ENCODE data around the gene CDKN1B. TPM values are rescaled to one million over a fixed set of nuclear protein-coding genes. Genes with fewer than 3 reads are reported as not detected.

The CDKN1B gene
- total RNA-seq, 1 experiment from 2014 or later = 37.6 TPM

DNA sequence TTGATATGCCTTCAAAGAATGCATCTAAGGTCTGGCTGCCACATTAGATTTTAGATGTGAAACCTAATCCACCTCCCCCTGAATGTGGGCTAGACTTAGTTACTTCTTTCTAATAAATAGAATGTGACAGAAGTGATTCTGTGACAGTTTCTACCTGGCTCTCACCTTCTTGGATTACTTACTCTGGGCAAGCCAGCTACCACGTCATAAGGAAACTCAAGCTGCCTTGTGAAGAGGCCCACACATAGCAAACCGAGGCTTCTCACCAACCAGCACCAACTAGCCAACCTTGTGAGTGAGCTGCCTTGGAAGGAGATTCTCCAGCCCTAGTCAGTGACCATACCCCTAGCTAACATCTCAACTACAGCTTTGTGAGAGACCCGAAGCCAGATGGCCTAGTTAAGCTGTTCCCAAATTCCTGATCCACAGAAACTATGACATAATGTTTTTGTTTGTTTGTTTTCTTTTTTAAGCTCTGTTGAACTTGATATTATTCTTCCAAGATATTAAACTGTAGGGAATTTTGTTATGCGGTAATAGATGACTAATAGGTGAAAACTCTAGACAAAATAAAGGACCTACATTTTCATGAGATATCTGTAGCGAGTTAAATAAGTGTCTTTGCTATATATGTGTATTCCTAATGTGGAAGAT lies 27.4 kb upstream of the CDKN1B start:
- H3K9me3 ChIP-seq (replicated peaks) = no peaks in the 10 kb centered on the region
- no peaks in the 10 kb centered on the region for H3K27me3 ChIP-seq
- no peak for DNase-seq
- H3K27ac ChIP-seq = no peak overlapping the region
- H3K4me3 ChIP-seq = no peak overlapping the region
- no peaks in the 10 kb centered on the region for H3K4me1 ChIP-seq
- no peaks in the 10 kb centered on the region for H3K36me3 ChIP-seq

DNA sequence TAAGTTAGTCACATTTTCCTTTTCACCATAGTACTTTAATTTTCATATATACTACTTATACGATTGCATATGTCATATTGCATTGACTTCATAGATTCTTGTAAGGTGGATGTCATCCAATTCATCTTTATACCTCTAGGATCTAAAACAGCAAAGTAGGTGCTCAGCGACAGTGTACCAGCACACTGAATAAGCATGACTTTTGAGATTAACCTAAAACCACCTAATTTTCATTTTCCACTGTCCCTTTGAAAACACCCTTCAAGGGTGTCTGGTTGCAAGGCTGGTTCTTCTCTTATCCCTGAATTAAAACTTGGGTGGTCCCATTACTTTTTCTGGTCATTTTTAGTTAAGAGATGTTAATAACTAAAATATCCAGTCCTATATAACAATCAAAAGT lies 25.6 kb upstream of the CDKN1B start:
- Histone ChIP-seq H3K4me1 (no peaks in the 10 kb centered on the region), H3K27me3 (no peaks in the 10 kb centered on the region), H3K36me3 (no peaks in the 10 kb centered on the region), H3K27ac (no peak overlapping the region), H3K9me3 (replicated peaks) (no peaks in the 10 kb centered on the region), H3K4me3 (no peak overlapping the region)
- no peak for DNase-seq

DNA sequence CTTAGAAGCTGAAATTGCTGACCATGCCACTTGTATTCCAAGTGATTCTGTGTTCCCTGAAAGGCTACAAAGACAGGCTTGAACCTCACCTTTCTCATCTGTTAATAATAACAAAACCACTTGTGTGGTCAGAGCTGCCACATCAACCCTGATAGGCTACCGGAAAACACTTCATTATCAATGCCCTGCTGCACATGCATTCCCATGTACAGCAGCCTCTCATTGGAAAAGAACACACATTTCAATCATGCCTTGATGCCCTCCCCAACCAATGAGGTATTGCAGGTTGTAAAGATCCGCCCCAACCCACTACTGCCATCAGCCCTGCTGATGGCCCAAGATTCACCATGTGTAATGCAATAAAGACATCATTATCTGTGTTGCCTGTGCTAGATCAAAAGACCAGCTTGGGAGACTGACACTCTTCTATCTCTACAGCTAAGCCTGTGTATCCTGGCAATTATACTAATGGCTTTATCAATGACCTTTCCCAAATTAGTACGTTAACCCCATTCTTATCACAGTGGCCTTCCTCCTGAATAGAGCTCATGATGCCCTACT lies 24.0 kb upstream of the CDKN1B start:
- Histone ChIP-seq H3K36me3 (no peaks in the 10 kb centered on the region), H3K4me3 (no peak overlapping the region), H3K9me3 (replicated peaks) (no peaks in the 10 kb centered on the region), H3K4me1 (no peaks in the 10 kb centered on the region; the same call in 1 of the 2 replicates), H3K27ac (no peak overlapping the region), H3K27me3 (no peaks in the 10 kb centered on the region)
- DNase-seq = no peak

- no peaks in the 10 kb centered on the region for H3K9me3 ChIP-seq (replicated peaks)
- peak; percentile 80 to 89 for DNase-seq
- H3K27ac ChIP-seq = peak overlapping the region; percentile 91
- H3K4me3 ChIP-seq = peak overlapping the region; percentile 67
- H3K27me3 ChIP-seq = no peaks in the 10 kb centered on the region
- no peaks in the 10 kb centered on the region for H3K36me3 ChIP-seq
- no peaks in the 10 kb centered on the region; the same call in 1 of the 2 replicates for H3K4me1 ChIP-seq
Measured at GRCh38 chr12:12696562-12697383, 20.4 kb upstream of the CDKN1B start.

- Histone ChIP-seq H3K9me3 (replicated peaks) (no peaks in the 10 kb centered on the region), H3K27ac (no peak overlapping the region), H3K27me3 (no peaks in the 10 kb centered on the region), H3K4me1 (peaks cover 5% of the 10 kb centered on the region; the same call in 1 of the 2 replicates), H3K4me3 (no peak overlapping the region), H3K36me3 (no peaks in the 10 kb centered on the region)
- no peak for DNase-seq
Measured at GRCh38 chr12:12699345-12699744, 17.8 kb upstream of the CDKN1B start.

GRCh38 chr12:12700254-12700653 lies 16.9 kb upstream of the CDKN1B start:
- Histone ChIP-seq H3K27ac (no peak overlapping the region), H3K27me3 (no peaks in the 10 kb centered on the region)

GRCh38 chr12:12701457-12701856 lies 15.7 kb upstream of the CDKN1B start:
- no peak overlapping the region for H3K27ac ChIP-seq

More at GRCh38 chr12:12700254-12700653, 16.9 kb upstream of the CDKN1B start:
- no peak overlapping the region for H3K4me3 ChIP-seq
- H3K9me3 ChIP-seq (replicated peaks) = no peaks in the 10 kb centered on the region
- DNase-seq = no peak
- H3K36me3 ChIP-seq = no peaks in the 10 kb centered on the region
- H3K4me1 ChIP-seq = peaks cover 5% of the 10 kb centered on the region; the same call in 1 of the 2 replicates

DNA sequence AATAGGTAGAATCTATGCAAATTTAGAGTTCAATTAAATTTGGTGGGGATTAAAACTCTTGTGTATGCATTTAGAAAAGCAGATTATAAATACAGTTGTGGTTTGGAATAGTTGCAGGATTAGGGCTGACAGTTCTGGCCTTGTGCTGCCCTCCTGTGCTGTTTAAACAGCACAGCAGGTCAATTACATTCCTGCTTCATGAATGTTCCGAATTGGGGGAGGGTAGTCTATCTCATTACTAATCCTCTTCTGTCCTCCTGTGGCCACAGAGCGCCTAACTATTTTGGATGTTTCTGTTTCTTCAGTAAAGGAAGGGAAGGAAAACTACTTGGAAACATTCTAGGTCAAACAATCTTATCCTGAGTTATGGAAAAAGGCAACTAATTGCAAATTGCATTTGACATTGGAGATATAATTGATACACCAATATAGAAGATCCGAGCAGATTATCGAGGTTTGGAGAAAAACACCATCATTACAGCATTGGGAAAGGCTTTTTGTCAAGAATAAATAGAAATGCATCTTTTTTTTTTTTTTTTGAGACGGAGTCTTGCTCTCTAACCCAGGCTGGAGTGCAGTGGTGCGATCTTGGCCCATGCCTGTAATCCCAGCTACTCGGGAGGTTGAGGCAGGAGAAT lies 12.5 kb upstream of the CDKN1B start:
- H3K9me3 ChIP-seq (replicated peaks) = no peaks in the 10 kb centered on the region
- DNase-seq = peak; percentile 62 to 83
- H3K36me3 ChIP-seq = no peaks in the 10 kb centered on the region
- 0 out of 2 replicates have a peak, but pooled peaks cover 5% of the 10 kb centered on the region for H3K4me1 ChIP-seq
- H3K27me3 ChIP-seq = no peaks in the 10 kb centered on the region
- H3K4me3 ChIP-seq = no peak overlapping the region
- no peak overlapping the region for H3K27ac ChIP-seq

More at GRCh38 chr12:12701457-12701856, 15.7 kb upstream of the CDKN1B start:
- Histone ChIP-seq H3K27me3 (no peaks in the 10 kb centered on the region), H3K4me3 (no peak overlapping the region), H3K36me3 (no peaks in the 10 kb centered on the region), H3K9me3 (replicated peaks) (no peaks in the 10 kb centered on the region), H3K4me1 (peaks cover 5% of the 10 kb centered on the region; the same call in 1 of the 2 replicates)
- no peak for DNase-seq

DNA sequence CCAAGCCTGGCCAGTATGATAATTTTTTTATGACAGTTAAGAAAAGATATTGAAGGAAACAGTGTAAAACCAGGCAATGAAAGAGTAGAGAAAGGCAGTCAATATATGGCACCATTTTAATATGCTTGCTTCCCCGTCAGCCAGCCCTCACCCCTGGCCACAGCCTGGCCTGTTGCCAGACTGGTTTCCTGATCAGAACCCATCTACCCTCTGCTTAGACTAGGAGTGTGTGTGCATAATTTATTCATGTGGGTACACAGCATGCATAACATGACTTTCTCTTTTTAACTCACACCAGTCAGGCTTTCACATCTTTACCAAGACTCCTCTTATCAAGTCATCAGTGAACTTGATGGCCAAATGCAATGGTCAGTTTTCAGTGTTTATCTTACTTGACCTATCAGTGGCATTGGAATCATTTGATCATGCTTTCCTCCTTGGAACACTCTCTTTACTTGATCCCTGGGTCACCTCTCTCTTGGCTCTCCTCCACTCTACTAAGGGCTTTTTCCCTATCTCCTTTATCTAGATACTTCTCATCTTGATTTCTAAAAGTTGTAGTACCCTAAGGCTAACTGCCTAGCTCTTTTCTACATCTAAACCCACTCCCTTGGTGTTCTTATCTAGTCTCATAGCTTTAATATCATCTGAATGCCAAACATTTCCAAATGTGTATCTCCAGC lies 11.2 kb upstream of the CDKN1B start:
- no peaks in the 10 kb centered on the region for H3K9me3 ChIP-seq (replicated peaks)
- no peaks in the 10 kb centered on the region for H3K27me3 ChIP-seq
- no peak overlapping the region for H3K4me3 ChIP-seq
- no peak overlapping the region for H3K27ac ChIP-seq
- peak in 1 of 2 experiments; percentile 31 for DNase-seq
- 0 out of 2 replicates have a peak, but pooled peaks cover 5% of the 10 kb centered on the region for H3K4me1 ChIP-seq
- H3K36me3 ChIP-seq = no peaks in the 10 kb centered on the region

GRCh38 chr12:12713932-12714275 lies 3.3 kb upstream of the CDKN1B start:
- H3K36me3 ChIP-seq = no peaks in the 10 kb centered on the region
- peaks cover 9% of the 10 kb centered on the region; the same call in 1 of the 2 replicates for H3K4me1 ChIP-seq
- DNase-seq = no peak
- H3K9me3 ChIP-seq (replicated peaks) = no peaks in the 10 kb centered on the region
- H3K27me3 ChIP-seq = no peaks in the 10 kb centered on the region
- no peak overlapping the region for H3K27ac ChIP-seq
- H3K4me3 ChIP-seq = peak overlapping the region; percentile 32; the same call in 1 of the 2 replicates

GRCh38 chr12:12714276-12715021 lies 2.7 kb upstream of the CDKN1B start:
- H3K9me3 ChIP-seq (replicated peaks) = no peaks in the 10 kb centered on the region
- H3K4me1 ChIP-seq = peaks cover 9% of the 10 kb centered on the region
- peak overlapping the region; percentile 32 for H3K4me3 ChIP-seq
- H3K36me3 ChIP-seq = no peaks in the 10 kb centered on the region
- H3K27ac ChIP-seq = no peak overlapping the region
- H3K27me3 ChIP-seq = no peaks in the 10 kb centered on the region
- peak in 1 of 2 experiments; percentile 24 for DNase-seq

GRCh38 chr12:12715128-12715458 lies 2.1 kb upstream of the CDKN1B start:
- no peak for DNase-seq
- Histone ChIP-seq H3K27ac (no peak overlapping the region), H3K4me3 (peak overlapping the region; percentile 32; the same call in 1 of the 2 replicates), H3K4me1 (peaks cover 9% of the 10 kb centered on the region), H3K27me3 (no peaks in the 10 kb centered on the region), H3K36me3 (peaks cover 5% of the 10 kb centered on the region; the same call in 1 of the 2 replicates), H3K9me3 (replicated peaks) (no peaks in the 10 kb centered on the region)

DNA sequence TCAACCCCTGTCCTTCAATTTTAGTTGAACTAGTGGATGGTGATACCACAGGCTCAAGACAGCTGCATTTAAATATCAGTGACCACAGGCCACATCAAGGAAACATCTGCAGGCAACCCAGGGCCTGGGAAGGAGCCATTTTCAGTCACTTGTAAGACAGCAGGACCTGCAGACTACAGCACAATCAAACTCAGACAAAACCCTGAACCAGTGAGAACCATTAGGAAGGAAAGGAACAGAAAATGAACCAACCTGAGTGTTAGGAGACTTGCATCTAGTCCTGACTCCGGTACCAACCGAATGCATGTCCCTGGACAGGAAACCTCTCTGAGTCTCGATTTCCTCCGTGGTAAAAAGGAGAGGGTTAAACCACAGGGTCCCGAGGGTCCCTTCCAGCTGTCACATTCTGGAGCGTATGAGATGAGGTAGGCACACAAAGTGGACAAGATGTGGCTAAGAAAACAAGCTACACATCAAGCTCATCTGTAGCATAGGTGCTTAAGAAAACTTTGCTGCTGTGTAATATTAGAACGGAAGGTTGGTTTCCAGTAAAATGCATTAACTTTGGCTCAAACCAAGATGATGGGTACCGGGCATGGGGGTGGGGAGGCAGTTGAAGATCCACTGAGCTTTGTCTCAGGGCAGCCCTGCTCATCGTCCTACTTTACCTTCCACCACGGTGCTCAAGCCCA lies 1.6 kb upstream of the CDKN1B start:
- H3K27ac ChIP-seq = no peak overlapping the region; the same call in 1 of the 2 replicates
- H3K27me3 ChIP-seq = no peaks in the 10 kb centered on the region
- peak overlapping the region; percentile 93 for H3K4me3 ChIP-seq
- peaks cover 9% of the 10 kb centered on the region for H3K4me1 ChIP-seq
- H3K9me3 ChIP-seq (replicated peaks) = no peaks in the 10 kb centered on the region
- peak; percentile 47 to 71 for DNase-seq
- H3K36me3 ChIP-seq = peaks cover 7% of the 10 kb centered on the region; the same call in 1 of the 2 replicates
